ENCODE data around the gene RTN4.

The RTN4 gene

DNA sequence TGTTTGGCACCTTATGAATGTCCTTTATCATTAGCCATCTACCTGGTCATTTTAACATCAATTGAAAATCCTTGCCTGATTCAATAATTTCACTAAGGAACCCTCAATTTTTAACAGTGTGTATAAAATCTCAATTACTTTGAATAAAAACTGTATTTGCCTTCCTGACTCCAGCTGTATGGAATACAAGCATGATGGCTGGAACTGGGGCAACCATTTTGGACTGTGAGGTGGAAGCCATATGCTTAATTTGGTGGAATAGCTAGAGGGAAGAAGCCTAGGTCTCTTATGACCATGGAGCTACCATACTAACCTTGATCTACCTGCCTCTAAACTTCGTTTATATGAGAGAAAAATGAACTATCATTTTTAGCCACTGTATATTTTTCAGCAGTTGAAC lies 12.5 kb upstream of the RTN4 start:
- Histone ChIP-seq H3K4me2 (ENCODE audit: low read length) (no peak overlapping the region), H3K9me3 (ENCODE audit: control insufficient read depth, insufficient read depth, low read length) (no peaks in the 10 kb centered on the region), H4K20me1 (ENCODE audit: control insufficient read depth, insufficient read depth, low read depth, low read length) (no peaks in the 10 kb centered on the region), H3F3A (ENCODE audit: control insufficient read depth, insufficient read depth) (no peaks in the 10 kb centered on the region), H3K4me1 (ENCODE audit: control insufficient read depth, low read length) (peaks cover 3% of the 10 kb centered on the region; the same call in 1 of the 2 replicates), H3K79me2 (ENCODE audit: control insufficient read depth, low read length) (no peaks in the 10 kb centered on the region), H3K9me2 (replicated peaks; ENCODE audit: control insufficient read depth, low read length) (no peaks in the 10 kb centered on the region), H3K27me3 (ENCODE audit: control insufficient read depth, low read length) (no peaks in the 10 kb centered on the region), H3K27ac (ENCODE audit: low read depth, low read length) (no peak overlapping the region), H3K4me3 (ENCODE audit: low read length) (no peak overlapping the region), H3K36me3 (ENCODE audit: control insufficient read depth, low read length) (no peaks in the 10 kb centered on the region)
- TF ChIP-seq, protein P1, sequence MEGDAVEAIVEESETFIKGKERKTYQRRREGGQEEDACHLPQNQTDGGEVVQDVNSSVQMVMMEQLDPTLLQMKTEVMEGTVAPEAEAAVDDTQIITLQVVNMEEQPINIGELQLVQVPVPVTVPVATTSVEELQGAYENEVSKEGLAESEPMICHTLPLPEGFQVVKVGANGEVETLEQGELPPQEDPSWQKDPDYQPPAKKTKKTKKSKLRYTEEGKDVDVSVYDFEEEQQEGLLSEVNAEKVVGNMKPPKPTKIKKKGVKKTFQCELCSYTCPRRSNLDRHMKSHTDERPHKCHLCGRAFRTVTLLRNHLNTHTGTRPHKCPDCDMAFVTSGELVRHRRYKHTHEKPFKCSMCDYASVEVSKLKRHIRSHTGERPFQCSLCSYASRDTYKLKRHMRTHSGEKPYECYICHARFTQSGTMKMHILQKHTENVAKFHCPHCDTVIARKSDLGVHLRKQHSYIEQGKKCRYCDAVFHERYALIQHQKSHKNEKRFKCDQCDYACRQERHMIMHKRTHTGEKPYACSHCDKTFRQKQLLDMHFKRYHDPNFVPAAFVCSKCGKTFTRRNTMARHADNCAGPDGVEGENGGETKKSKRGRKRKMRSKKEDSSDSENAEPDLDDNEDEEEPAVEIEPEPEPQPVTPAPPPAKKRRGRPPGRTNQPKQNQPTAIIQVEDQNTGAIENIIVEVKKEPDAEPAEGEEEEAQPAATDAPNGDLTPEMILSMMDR (IDR thresholded peaks at IDR 0.05; ENCODE audit: low read depth, low read length, poor library complexity, severe bottlenecking) = no peak
- TF ChIP-seq EZH2phosphoT487 (IDR thresholded peaks at IDR 0.05; ENCODE audit: borderline replicate concordance, low read length) = no peak

DNA sequence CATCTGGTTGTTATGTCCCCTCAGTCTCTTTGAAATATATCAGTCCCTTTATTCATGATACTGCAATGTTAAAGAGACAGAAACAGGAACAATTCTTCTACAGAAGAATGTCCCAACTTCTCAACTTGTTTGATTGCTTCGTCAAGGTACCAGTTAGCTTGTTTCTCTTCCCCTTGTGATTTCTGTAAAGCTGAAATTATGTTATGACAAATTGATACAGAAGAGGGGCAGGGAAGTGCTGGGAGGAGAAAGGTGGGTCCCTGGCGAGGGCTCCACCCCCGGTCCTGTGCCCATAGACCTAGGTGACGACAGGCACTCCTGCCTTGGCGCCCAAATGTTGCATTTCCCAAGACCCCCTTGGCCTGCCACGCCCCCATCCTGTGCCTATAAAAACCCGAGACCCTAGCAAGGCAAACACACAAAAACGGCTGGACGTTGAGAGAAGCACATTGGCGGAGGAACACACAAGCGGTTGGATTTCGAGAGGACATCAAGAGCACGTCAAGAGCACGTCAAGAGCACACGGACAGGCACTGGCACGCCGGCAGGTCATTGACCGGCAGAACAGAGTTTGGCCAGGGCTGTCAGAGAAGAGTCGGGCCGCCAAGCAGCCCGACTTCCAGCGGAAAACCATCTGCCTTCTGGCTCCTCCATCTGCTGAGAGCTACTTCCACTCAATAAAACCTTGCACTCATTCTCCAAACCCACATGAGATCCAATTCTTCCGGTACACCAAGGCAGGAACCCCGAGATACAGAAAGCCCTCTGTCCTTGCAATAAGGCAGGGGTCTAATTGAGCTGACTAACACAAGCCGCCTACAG lies 11.5 kb upstream of the RTN4 start:
- no peak for TF ChIP-seq EZH2phosphoT487 (IDR thresholded peaks at IDR 0.05; ENCODE audit: borderline replicate concordance, low read length)
- TF ChIP-seq, protein P1 (IDR thresholded peaks at IDR 0.05; ENCODE audit: low read depth, low read length, poor library complexity, severe bottlenecking) = no peak
- H3K27ac ChIP-seq (ENCODE audit: low read depth, low read length) = no peak overlapping the region
- no peaks in the 10 kb centered on the region for H3F3A ChIP-seq (ENCODE audit: control insufficient read depth, insufficient read depth)
- no peaks in the 10 kb centered on the region for H3K9me3 ChIP-seq (ENCODE audit: control insufficient read depth, insufficient read depth, low read length)
- H3K4me2 ChIP-seq (ENCODE audit: low read length) = no peak overlapping the region
- H3K27me3 ChIP-seq (ENCODE audit: control insufficient read depth, low read length) = no peaks in the 10 kb centered on the region
- peaks cover 3% of the 10 kb centered on the region; the same call in 1 of the 2 replicates for H3K4me1 ChIP-seq (ENCODE audit: control insufficient read depth, low read length)
- no peaks in the 10 kb centered on the region for H3K36me3 ChIP-seq (ENCODE audit: control insufficient read depth, low read length)
- no peaks in the 10 kb centered on the region for H3K9me2 ChIP-seq (replicated peaks; ENCODE audit: control insufficient read depth, low read length)
- H3K79me2 ChIP-seq (ENCODE audit: control insufficient read depth, low read length) = no peaks in the 10 kb centered on the region
- H3K4me3 ChIP-seq (ENCODE audit: low read length) = no peak overlapping the region
- no peaks in the 10 kb centered on the region for H4K20me1 ChIP-seq (ENCODE audit: control insufficient read depth, insufficient read depth, low read depth, low read length)

DNA sequence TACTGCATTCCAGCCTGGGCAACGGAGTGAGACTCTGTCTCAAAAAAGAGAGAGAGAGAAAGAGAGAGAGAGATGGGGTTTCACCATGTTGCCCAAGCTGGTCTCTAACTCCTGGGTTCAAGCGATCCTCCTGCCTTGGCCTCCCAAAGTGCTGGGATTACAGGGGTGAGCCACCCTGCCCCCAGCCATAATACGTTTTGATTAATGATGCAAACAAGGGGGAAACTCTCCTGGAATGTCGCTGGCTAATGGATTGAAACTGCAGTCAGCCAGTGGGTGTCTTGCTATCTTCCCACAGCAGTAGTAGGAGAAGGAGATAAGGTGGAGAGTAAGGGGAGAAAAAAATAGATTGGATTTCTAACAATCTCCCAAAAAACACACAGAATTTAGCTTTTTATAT lies 9.5 kb upstream of the RTN4 start:
- Histone ChIP-seq H3F3A (ENCODE audit: control insufficient read depth, insufficient read depth) (no peaks in the 10 kb centered on the region), H3K79me2 (ENCODE audit: control insufficient read depth, low read length) (no peaks in the 10 kb centered on the region), H3K27me3 (ENCODE audit: control insufficient read depth, low read length) (no peaks in the 10 kb centered on the region), H3K4me1 (ENCODE audit: control insufficient read depth, low read length) (peaks cover 6% of the 10 kb centered on the region), H3K4me3 (ENCODE audit: low read length) (no peak overlapping the region), H3K9me2 (replicated peaks; ENCODE audit: control insufficient read depth, low read length) (no peaks in the 10 kb centered on the region), H3K27ac (ENCODE audit: low read depth, low read length) (no peak overlapping the region), H4K20me1 (ENCODE audit: control insufficient read depth, insufficient read depth, low read depth, low read length) (no peaks in the 10 kb centered on the region), H3K9me3 (ENCODE audit: control insufficient read depth, insufficient read depth, low read length) (no peaks in the 10 kb centered on the region), H3K36me3 (ENCODE audit: control insufficient read depth, low read length) (no peaks in the 10 kb centered on the region), H3K4me2 (ENCODE audit: low read length) (no peak overlapping the region)
- TF ChIP-seq, protein P1 (IDR thresholded peaks at IDR 0.05; ENCODE audit: low read depth, low read length, poor library complexity, severe bottlenecking) = no peak
- no peak for TF ChIP-seq EZH2phosphoT487 (IDR thresholded peaks at IDR 0.05; ENCODE audit: borderline replicate concordance, low read length)

Data from DOHH2 (cell line).